IMR-90 (cell line): ENCODE results near the gene NR6A1. TPM values are rescaled to one million over a fixed set of nuclear protein-coding genes. Genes with fewer than 3 reads are reported as not detected.
A peak's percentile ranks its signal among the peaks of the same experiment; 100 is the strongest.

Experiments
- ATAC-seq: fragments of 200-7000 bp; cut with Tn5 transposase; 2 replicates; pipeline ENCODE4 v1.9.1; 2020; ENCODE audit warnings: low read depth, mild to moderate bottlenecking, moderate library complexity
- BruUV-seq: library from RNA; stranded (reverse); fragments of 400-500 nt; replicated peaks from 2 replicates; lab custom pipeline; 2021; lab: Mats Ljungman, UMichigan
- CTCF ChIA-PET: fragments of 300-600 bp; formaldehyde crosslinking; extraction: SDS; loops from one replicate; lab custom pipeline; 2021; ENCODE audit warnings: antibody characterized with exemption; lab: Yijun Ruan, JAX
- POLR2A ChIA-PET: fragments of 300-600 bp; sonication (Branson Sonifier 250); formaldehyde crosslinking; loops from one replicate; lab custom pipeline; 2022; ENCODE audit warnings: antibody characterized with exemption; ENCODE audit not compliant: unreplicated experiment; lab: Charles Lee
- DNase-seq: peaks from one replicate; pipeline ENCODE4 v3.0.0; 2013
- H2AFZ ChIP-seq: replicated peaks from 2 replicates; pipeline ENCODE3; 2013; ENCODE audit warnings: low read length, mild to moderate bottlenecking; ENCODE audit not compliant: poor library complexity
- H2AK5ac ChIP-seq: 2 replicates; pipeline ENCODE4 v1.6.1; 2013; ENCODE audit warnings: low read depth, low read length, inconsistent platforms
- H2AK9ac ChIP-seq: replicated peaks from 2 replicates; pipeline ENCODE3; 2013; ENCODE audit warnings: mild to moderate bottlenecking, low read depth, low read length, moderate library complexity; ENCODE audit not compliant: poor library complexity
- H2BK120ac ChIP-seq: 2 replicates; pipeline ENCODE4 v1.6.1; 2013; ENCODE audit warnings: low read depth, low read length, inconsistent platforms
- H2BK15ac ChIP-seq: 3 replicates; pipeline ENCODE4 v1.6.1; 2013; ENCODE audit warnings: low read depth, low read length, inconsistent platforms
- H2BK20ac ChIP-seq: 2 replicates; pipeline ENCODE4 v1.6.1; 2013; ENCODE audit warnings: low read depth, mild to moderate bottlenecking, inconsistent platforms, low read length, moderate library complexity
- H2BK5ac ChIP-seq: 2 replicates; pipeline ENCODE4 v1.6.1; 2013; ENCODE audit warnings: mild to moderate bottlenecking, low read depth, low read length, inconsistent platforms; ENCODE audit not compliant: poor library complexity, severe bottlenecking
- H3K14ac ChIP-seq: replicated peaks from 2 replicates; pipeline ENCODE4 v1.6.1; 2013; ENCODE audit warnings: low read depth, low read length, inconsistent platforms
- H3K18ac ChIP-seq: 2 replicates; pipeline ENCODE4 v1.6.1; 2013; ENCODE audit warnings: low read depth, low read length, control low read depth
- H3K23ac ChIP-seq: 2 replicates; pipeline ENCODE4 v1.6.1; 2013; ENCODE audit warnings: low read depth, low read length, inconsistent platforms
- H3K27ac ChIP-seq: 2 replicates; pipeline ENCODE4 v1.5.1; 2013; ENCODE audit warnings: mild to moderate bottlenecking, control low read depth, low read length; ENCODE audit not compliant: insufficient read depth
- H3K27me3 ChIP-seq: 2 replicates; pipeline ENCODE4 v1.6.1; 2013; ENCODE audit warnings: low read length; ENCODE audit not compliant: control insufficient read depth, insufficient read depth
- H3K36me3 ChIP-seq: 2 replicates; pipeline ENCODE4 v1.6.1; 2013; ENCODE audit warnings: low read length, mixed read lengths; ENCODE audit not compliant: control insufficient read depth, insufficient read depth
- H3K4ac ChIP-seq: 2 replicates; pipeline ENCODE4 v1.6.1; 2013; ENCODE audit warnings: low read depth, low read length, inconsistent platforms
- H3K4me1 ChIP-seq: 2 replicates; pipeline ENCODE4 v1.6.1; 2013; ENCODE audit warnings: low read length, mixed read lengths; ENCODE audit not compliant: control insufficient read depth, insufficient read depth
- H3K4me2 ChIP-seq: 2 replicates; pipeline ENCODE4 v1.6.1; 2013; ENCODE audit warnings: low read depth, mild to moderate bottlenecking, control low read depth, low read length, moderate library complexity
- H3K4me3 ChIP-seq: 2 replicates; pipeline ENCODE4 v1.5.1; 2013; ENCODE audit warnings: low read depth, mild to moderate bottlenecking, control low read depth, low read length, moderate library complexity; ENCODE audit not compliant: insufficient read depth
- H3K56ac ChIP-seq: 2 replicates; pipeline ENCODE4 v1.6.1; 2013; ENCODE audit warnings: low read length, inconsistent platforms; ENCODE audit not compliant: insufficient read depth; ENCODE audit errors: extremely low read depth
- H3K79me1 ChIP-seq, 2 experiments: 2 replicates each; pipeline ENCODE4 v1.6.1; 2013; ENCODE audit warnings: low read length in 2 of 2, inconsistent platforms in 1 of 2, low read depth in 1 of 2
- H3K9ac ChIP-seq: 2 replicates; pipeline ENCODE4 v1.6.1; 2013; ENCODE audit warnings: low read depth, low read length, control low read depth
- H3K9me1 ChIP-seq: 2 replicates; pipeline ENCODE4 v1.6.1; 2013; ENCODE audit warnings: low read length, inconsistent platforms; ENCODE audit not compliant: insufficient read depth
- H3K9me3 ChIP-seq: 2 replicates; pipeline ENCODE4 v1.6.1; 2013; ENCODE audit warnings: low read length; ENCODE audit not compliant: control insufficient read depth, insufficient read depth
- H4K20me1 ChIP-seq: 2 replicates; pipeline ENCODE4 v1.6.1; 2013; ENCODE audit warnings: low read length, inconsistent platforms; ENCODE audit not compliant: insufficient read depth
- H4K5ac ChIP-seq: 2 replicates; pipeline ENCODE4 v1.6.1; 2013; ENCODE audit warnings: mild to moderate bottlenecking, low read depth, low read length, control low read depth
- H4K8ac ChIP-seq, 2 experiments: 2 replicates each; pipeline ENCODE4 v1.6.1; 2013; ENCODE audit warnings: low read depth in 2 of 2, low read length in 2 of 2, control low read depth in 1 of 2, inconsistent platforms in 1 of 2
- H4K91ac ChIP-seq: 2 replicates; pipeline ENCODE4 v1.6.1; 2013; ENCODE audit warnings: low read depth, low read length, inconsistent platforms; ENCODE audit not compliant: insufficient read depth
- MAFK ChIP-seq: IDR thresholded peaks from 2 replicates; pipeline ENCODE4 v1.6.1; 2012; ENCODE audit warnings: low read depth, low read length, improper control_type of control experiment
- RAD21 ChIP-seq: IDR thresholded peaks from 2 replicates; pipeline ENCODE4 v1.6.1; 2012; ENCODE audit warnings: low read length, improper control_type of control experiment
- WGBS, 2 experiments: methylation state at CpG; one replicate each; pipeline versions ENCODE4 v1.1.5 to v1.1.7; 2013; ENCODE audit warnings: missing lambda C conversion rate in 2 of 2; ENCODE audit not compliant: insufficient read length in 1 of 2; ENCODE audit errors: extremely low coverage in 2 of 2; 5-methylcytosine and 5-hydroxymethylcytosine counted together
- dilution Hi-C: fragments of 300-500 bp; cut with HindIII; formaldehyde crosslinking; loops from one replicate; pipeline ENCODE4 v1.14.3; 2018; ENCODE audit warnings: low sequenced_read_pairs; ENCODE audit not compliant: unreplicated experiment
- in situ Hi-C: fragments of 300-500 bp; cut with MboI; formaldehyde crosslinking; loops from 3 replicates; pipeline ENCODE4 v1.14.3; 2019; ENCODE audit warnings: low sequenced_read_pairs, inconsistent platforms, mixed read lengths
- intact Hi-C: fragments of 100-400 bp; cut with micrococcal nuclease; formaldehyde crosslinking; loops from 2 replicates; pipeline ENCODE4 v1.10.0; 2022
- polyA plus RNA-seq, 3 experiments: library from polyadenylated mRNA; depleted of rRNA; stranded (reverse); fragments of >200 nt; gene quantifications; 2 replicates each; pipeline ENCODE4 v1.2.3, GENCODE V29; 2012; ENCODE audit warnings: low replicate concordance in 1 of 3
- total RNA-seq: library from RNA; depleted of rRNA; stranded (reverse); fragments of >200 nt; gene quantifications from 2 replicates; pipeline ENCODE4 v1.2.3, GENCODE V29; 2012

The NR6A1 gene
- total and polyA plus RNA-seq, 2 of the 4 experiments (the other 2 are of a cell fraction): 0.14 to 0.36 TPM

DNA sequence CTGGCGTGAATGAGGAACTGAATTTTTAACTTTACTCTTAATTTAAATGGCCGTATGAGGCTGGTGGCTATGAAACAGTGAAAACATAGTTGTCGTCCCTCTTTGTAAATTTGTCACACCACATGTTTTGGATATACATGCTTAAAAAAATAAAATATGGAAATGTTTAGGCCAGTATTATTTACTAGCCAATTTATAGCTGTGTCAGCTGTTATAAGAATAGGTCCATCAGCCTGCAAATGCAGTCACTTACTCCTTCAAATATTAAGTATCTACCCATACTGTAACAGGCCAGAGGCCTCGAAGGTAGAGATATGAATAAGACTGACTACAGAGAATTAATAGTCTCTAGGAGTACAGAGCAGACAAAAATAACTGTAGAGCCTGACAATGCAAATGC, 30.0 kb downstream of the NR6A1 start:
- H3K4me2 ChIP-seq: no peak overlapping the region
- BruUV-seq: no TSS peak
- no peaks in the 10 kb centered on the region for H3K79me1 ChIP-seq
- no peak overlapping the region for H3K56ac ChIP-seq
- H3K4me1 ChIP-seq: peaks cover 4% of the 10 kb centered on the region; the same call in 1 of the 2 replicates
- H3K27ac ChIP-seq: no peak overlapping the region
- no peak overlapping the region for H2AFZ ChIP-seq
- H3K4ac ChIP-seq: no peak overlapping the region
- no peaks in the 10 kb centered on the region for H3K36me3 ChIP-seq
- H3K9me3 ChIP-seq: no peaks in the 10 kb centered on the region
- no peak overlapping the region for H3K4me3 ChIP-seq
- no peaks in the 10 kb centered on the region for H4K20me1 ChIP-seq
- DNase-seq (no peak), ATAC-seq (no peak)
- no peaks in the 10 kb centered on the region for H3K9me1 ChIP-seq
- no peak overlapping the region for H3K9ac ChIP-seq
- dilution Hi-C loops (no loop called here), in situ Hi-C loops (no loop called here), intact Hi-C loops (no loop called here)
- no peak overlapping the region for H3K23ac ChIP-seq
- no peak overlapping the region for H2BK120ac ChIP-seq
- no peak overlapping the region for H3K18ac ChIP-seq
- CTCF ChIA-PET: no interaction called here
- no peak overlapping the region for H4K5ac ChIP-seq
- no peak overlapping the region for H2BK20ac ChIP-seq
- no peak overlapping the region for H2AK9ac ChIP-seq
- WGBS, 2 experiments: no CpG with 5 or more reads among the region's 4 CpGs
- H2BK5ac ChIP-seq: no peak overlapping the region
- POLR2A ChIA-PET: no interaction called here
- H3K14ac ChIP-seq: no peak overlapping the region
- no peaks in the 10 kb centered on the region for H3K27me3 ChIP-seq
- no peak overlapping the region for H4K8ac ChIP-seq
- no peak overlapping the region for H4K91ac ChIP-seq
- no peak for TF ChIP-seq RAD21
- TF ChIP-seq MAFK: peak; percentile 72
- no peak overlapping the region for H2AK5ac ChIP-seq
- no peak overlapping the region for H2BK15ac ChIP-seq
